GM12891 (cell line): ENCODE results near the gene AXDND1.

Experiments used
- DNase-seq: peaks from one replicate; pipeline ENCODE4 v3.0.0; 2011; ENCODE audit warnings: low spot score; ENCODE audit not compliant: insufficient read length
- FAIRE-seq: peaks from 2 replicates; lab custom pipeline; 2011; peaks lifted over from hg19 to GRCh38; lab: Jason Lieb, UNC
- PAX5 ChIP-seq: IDR thresholded peaks from 2 replicates; pipeline ENCODE4 v1.6.1; 2011; ENCODE audit warnings: low read length, moderate library complexity, mild to moderate bottlenecking; ENCODE audit not compliant: insufficient read depth, severe bottlenecking
- POLR2A ChIP-seq: IDR thresholded peaks from 2 replicates; pipeline ENCODE4 v1.6.1; 2011; ENCODE audit warnings: low read depth, low read length, control low read depth
- POLR2AphosphoS5 ChIP-seq: IDR thresholded peaks from 2 replicates; pipeline ENCODE4 v1.6.1; 2011; ENCODE audit warnings: low read depth, low read length, control low read depth
- POU2F2 ChIP-seq: IDR thresholded peaks from 2 replicates; pipeline ENCODE4 v1.6.1; 2011; ENCODE audit warnings: low read depth, mild to moderate bottlenecking, control low read depth, low read length, moderate library complexity
- SPI1 ChIP-seq: IDR thresholded peaks from 2 replicates; pipeline ENCODE4 v1.6.1; 2011; ENCODE audit warnings: low read depth, low read length, control low read depth
- TAF1 ChIP-seq: IDR thresholded peaks from 2 replicates; pipeline ENCODE4 v1.6.1; 2011; ENCODE audit warnings: low read depth, low read length, control low read depth

Gene AXDND1

GRCh38 chr1:179558078-179558477, 192.3 kb downstream of the AXDND1 start:
- DNase-seq, result no peak
- TF ChIP-seq SPI1, result no peak
- TF ChIP-seq POLR2A, result no peak
- no peak for TF ChIP-seq POU2F2
- no peak for TF ChIP-seq TAF1
- TF ChIP-seq POLR2AphosphoS5, result no peak
- FAIRE-seq, result no peak

GRCh38 chr1:179575497-179576314, 209.9 kb downstream of the AXDND1 start, which contains the start of gene NPHS2:
TSS of gene NPHS2 (minus strand) at chr1:179575948. CDS start at chr1:179575864, 84 bp downstream.
- no peak for DNase-seq
- TF ChIP-seq POLR2A (no peak), SPI1 (no peak), TAF1 (no peak), PAX5 (no peak), POLR2AphosphoS5 (no peak), POU2F2 (no peak)
- FAIRE-seq, result no peak

- no peak for FAIRE-seq
- TF ChIP-seq POLR2AphosphoS5 (no peak), POLR2A (no peak), TAF1 (no peak), SPI1 (no peak), PAX5 (no peak), POU2F2 (no peak)
Observed at GRCh38 chr1:179576509-179576908, 210.7 kb downstream of the AXDND1 start.

GRCh38 chr1:179583771-179584320, 218.1 kb downstream of the AXDND1 start:
- FAIRE-seq, result no peak
- TF ChIP-seq POU2F2 (no peak), POLR2A (no peak), PAX5 (no peak), TAF1 (no peak), POLR2AphosphoS5 (no peak), SPI1 (no peak)
- no peak for DNase-seq

More at GRCh38 chr1:179576509-179576908, 210.7 kb downstream of the AXDND1 start:
- DNase-seq, result no peak

DNA sequence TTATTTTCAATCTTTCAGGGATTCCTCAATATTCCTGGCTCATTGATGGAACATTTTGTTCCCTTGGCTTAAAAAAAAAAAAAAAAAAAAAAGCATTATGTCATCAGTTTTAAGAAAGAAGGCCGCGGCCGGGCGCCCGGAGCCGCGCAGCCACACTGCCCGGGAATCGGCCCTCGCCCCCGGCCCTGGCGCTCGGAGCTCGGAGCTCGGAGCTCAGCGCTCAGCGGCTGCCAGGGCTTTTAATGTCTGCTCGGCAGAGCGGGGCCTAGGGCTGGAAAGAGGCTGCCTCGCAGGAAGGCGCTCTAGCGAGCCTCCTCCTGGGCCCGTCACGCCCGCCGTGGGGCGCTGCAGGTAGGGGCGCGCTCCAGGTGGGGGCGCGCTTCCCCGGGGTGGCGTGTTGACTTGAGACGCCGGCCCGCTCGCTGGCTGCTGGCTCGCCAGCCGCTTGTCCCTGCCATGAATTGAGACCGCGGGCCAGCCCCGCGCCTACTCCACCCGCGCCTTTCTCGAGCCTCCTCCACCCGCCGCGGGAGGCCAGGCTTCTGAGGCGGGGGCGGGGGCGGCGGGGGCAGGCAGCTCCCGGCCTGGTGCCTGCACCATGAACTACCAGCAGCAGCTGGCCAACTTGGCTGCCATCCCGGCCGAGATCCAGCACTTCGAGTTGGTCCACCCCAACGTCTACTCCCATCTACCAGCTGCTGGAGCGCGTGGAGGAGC, 220.5 kb downstream of the AXDND1 start:
- no peak for TF ChIP-seq TAF1
- no peak for TF ChIP-seq SPI1
- TF ChIP-seq POLR2AphosphoS5, result no peak
- TF ChIP-seq PAX5, result no peak
- TF ChIP-seq POU2F2, result no peak
- no peak for TF ChIP-seq POLR2A
- FAIRE-seq (no peak), DNase-seq (no peak)

DNA sequence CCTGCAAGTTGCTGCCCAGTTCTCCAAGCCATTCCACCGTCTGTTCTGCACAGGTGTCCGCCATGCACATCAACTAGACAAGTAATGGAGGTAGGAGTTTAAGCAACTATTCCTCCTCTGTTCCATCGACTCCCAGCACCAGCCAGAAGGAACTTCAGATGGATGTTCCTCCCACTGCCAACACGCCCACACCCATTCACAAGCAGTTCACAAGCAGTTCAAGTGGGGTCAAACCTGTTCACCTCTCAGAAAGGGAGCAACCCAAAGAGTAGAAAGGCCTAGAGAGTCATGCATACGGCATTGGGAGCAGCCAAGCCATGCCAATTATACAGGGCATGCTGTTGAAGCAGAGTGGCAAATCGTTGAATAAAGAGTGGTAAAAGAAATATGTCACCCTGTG, 221.6 kb downstream of the AXDND1 start:
- no peak for DNase-seq
- TF ChIP-seq PAX5 (no peak), TAF1 (no peak), POLR2A (no peak), POLR2AphosphoS5 (no peak), POU2F2 (no peak), SPI1 (no peak)
- FAIRE-seq, result no peak

DNA sequence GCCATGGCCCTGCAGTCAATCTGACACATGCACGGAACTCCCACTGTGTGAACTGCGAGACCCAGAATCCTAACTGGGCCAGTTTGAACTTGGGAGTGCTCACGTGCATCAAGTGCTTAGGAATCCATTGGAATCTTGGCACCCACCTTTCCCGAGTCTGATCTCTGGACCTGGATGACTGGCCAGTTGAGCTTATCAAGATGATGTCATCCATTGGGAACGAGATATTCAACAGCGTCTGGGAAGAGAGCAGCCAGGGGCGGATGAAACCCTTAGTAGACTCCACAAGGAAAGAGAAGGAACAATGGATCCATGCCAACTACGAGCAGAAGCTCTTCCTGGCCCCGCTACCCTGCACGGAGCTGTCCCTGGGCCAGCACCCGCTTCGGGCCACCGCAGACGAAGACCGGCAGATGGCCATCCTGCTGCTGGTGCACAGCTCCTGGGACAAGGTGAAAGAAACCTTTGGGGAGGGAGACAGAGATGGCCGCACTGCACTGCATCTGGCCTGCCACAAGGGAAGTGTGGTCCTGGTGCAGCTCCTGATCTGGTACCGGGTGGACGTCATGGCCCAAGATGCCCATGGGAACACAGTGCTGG, 222.8 kb downstream of the AXDND1 start:
- TF ChIP-seq POLR2A (no peak), POLR2AphosphoS5 (no peak), PAX5 (no peak), TAF1 (no peak), SPI1 (no peak), POU2F2 (no peak)
- DNase-seq (no peak), FAIRE-seq (no peak)

- FAIRE-seq, result no peak
Observed at GRCh38 chr1:179589509-179589908, 223.7 kb downstream of the AXDND1 start.

GRCh38 chr1:179590671-179591070, 224.9 kb downstream of the AXDND1 start:
- DNase-seq, result no peak
- no peak for FAIRE-seq
- TF ChIP-seq TAF1 (no peak), POLR2A (no peak), POLR2AphosphoS5 (no peak), POU2F2 (no peak), SPI1 (no peak), PAX5 (no peak)

More at GRCh38 chr1:179589509-179589908, 223.7 kb downstream of the AXDND1 start:
- DNase-seq, result no peak
- TF ChIP-seq POLR2AphosphoS5 (no peak), SPI1 (no peak), POU2F2 (no peak), PAX5 (no peak), TAF1 (no peak), POLR2A (no peak)
